T-helper 2 cell (primary cell): ENCODE measurements around the gene SLC22A2.

Experiments used
- DNase-seq, 5 experiments: peaks; one replicate each; pipeline versions ENCODE4 v3.0.0 to v3.0.0-alpha.2; 2012 to 2022

SLC22A2 gene

DNA sequence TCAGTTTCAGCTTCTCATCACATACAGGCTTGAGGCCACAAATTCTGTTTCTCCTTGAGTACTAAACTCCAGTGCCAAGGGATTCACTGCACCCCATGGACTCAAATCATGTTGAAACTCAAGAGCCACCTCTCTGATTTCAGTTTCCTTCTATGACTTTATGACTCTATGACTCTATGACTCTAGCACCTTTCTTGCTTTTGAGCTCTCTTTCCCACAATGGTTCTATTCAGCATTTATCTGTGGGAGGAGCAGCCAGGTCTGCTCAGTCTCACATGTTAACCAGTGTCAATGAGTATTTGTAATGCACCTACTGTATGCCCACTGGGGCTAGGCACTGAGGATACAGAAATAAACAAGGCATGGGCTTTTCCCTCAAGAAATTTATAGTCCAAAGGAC, 14.6 kb upstream of the SLC22A2 start:
- no peak for DNase-seq

- no peak for DNase-seq
Measured at GRCh38 chr6:160272707-160273106, 14.1 kb upstream of the SLC22A2 start.

- no peak for DNase-seq
Measured at GRCh38 chr6:160270347-160270746, 11.7 kb upstream of the SLC22A2 start.

DNA sequence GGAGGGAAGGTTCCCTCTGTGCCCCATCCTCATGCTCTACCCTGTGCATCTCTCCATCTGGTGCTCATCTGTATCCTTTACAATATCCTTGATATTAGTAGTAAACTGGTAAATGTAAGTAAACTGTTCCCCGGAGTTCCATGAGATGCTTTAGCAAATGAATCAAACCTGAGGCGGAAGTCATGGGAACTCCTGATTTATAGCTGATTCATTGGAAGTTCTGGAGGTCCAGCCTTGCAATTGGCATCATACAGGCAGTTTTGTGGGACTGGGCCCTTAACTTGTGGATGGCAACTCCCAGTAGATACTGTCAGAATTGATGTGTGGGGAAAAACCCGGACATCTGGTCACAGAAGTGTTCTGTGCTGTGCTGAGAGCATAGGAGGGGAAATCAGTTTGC, 11.2 kb upstream of the SLC22A2 start:
- no peak for DNase-seq

DNA sequence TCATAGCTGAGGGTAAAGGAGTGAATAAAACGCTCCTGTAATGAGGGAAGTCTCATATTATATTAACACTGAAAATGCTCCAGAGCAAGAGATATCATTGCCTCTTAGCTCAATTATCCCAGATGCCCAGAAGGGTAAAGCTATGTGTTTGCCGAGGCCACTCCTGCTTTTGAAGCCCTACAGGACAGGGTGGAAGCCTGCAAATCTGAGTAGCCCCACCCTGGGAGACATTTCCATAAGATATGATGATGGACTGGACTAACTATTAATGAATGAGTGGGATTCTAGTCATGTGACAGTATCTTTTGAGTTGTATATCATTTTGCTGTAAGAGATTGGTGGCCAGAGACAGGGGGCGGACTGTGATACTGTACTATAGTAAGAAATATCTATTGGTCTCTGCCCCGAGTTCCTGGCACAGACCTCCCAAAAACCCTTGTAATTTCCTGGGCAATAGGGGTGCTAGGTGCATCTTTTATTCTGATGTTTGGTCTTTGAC, 10.5 kb upstream of the SLC22A2 start:
- no peak for DNase-seq

DNA sequence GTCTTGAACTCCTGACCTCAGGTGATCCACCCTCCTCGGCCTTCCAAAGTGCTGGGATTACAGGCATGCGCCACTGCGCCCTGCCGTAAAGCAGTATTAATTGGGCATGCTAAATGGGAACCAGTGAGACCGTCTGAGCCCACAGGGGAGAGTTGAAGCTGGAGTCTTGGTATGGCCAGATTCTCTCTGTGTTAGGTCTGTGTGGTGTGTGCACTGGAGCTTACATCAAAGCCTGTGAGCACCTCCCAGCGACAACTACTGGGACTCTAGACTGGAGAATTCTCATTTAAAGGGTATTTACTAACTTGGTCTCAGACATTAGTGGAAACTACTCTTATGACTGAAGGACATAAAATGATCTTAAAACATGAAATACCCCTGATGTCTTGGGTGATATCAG, 8.5 kb upstream of the SLC22A2 start:
- DNase-seq: no peak

GRCh38 chr6:160265869-160266476, 7.4 kb upstream of the SLC22A2 start:
- DNase-seq: peak in 1 of 5 experiments; percentile 8

DNA sequence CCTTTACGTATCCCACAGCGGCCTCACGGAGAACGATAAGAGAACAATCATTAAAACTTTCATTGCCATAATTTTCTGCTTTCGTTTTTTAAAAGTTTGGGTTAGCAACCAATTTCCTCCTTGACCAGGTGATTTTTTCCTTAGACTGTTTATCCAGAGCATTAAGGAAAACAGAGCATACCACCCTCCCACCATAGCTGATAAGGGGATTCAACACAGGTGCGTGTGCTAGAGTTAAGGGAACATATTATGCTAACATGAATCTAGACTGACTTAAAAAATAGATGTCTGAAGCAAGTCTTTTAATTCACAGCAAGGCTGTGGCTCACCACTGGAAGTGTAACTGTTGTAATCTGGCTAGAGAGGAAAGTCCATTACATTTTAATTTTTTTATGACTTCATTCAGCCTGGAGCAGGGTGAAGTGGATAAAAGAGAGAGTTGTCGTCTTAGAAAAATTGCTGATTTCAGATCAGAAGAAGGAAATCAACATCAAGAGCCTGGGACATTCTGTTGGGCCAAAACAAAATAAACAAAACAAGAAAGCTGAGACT, 5.5 kb upstream of the SLC22A2 start:
- no peak for DNase-seq

DNA sequence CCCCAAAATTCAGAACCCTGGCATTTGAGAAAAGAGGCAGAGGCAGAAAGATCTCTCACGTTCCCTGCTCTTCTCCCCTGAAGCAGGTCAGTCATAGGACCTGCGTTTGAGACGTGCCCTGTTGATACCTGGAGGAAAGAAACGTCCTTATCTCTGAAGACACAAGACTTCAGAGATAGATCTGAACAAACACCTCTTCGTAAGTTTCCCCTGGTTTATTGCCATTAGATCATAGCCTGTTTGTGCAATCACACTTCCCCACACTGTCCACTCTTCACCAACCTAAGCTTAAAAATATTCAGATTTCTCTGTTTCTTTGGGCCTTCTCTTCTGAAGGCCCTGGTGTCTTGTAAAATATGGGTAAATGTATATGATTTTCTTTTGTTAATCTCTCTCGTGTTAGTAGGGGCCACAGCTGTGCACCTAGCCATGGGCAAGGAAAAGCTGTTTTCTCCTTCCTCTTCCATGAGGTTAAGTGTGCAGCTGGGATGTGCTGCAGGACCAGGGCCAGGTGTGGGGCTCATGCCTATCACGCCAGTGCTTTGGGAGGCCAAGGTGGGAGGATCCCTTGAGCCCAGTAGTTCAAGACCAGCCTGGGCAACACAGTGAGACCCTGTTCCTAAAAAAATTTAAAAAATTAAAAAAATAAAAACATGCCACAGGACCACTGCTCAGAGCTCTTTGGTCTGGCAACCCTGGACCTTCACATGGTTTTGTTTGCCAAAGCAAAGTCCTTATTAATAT, 4.7 kb upstream of the SLC22A2 start:
- DNase-seq: no peak

GRCh38 chr6:160261991-160262680, 3.5 kb upstream of the SLC22A2 start:
- DNase-seq: peak in 1 of 5 experiments; percentile 7

- DNase-seq: no peak
Measured at GRCh38 chr6:160260803-160261450, 2.3 kb upstream of the SLC22A2 start.

DNA sequence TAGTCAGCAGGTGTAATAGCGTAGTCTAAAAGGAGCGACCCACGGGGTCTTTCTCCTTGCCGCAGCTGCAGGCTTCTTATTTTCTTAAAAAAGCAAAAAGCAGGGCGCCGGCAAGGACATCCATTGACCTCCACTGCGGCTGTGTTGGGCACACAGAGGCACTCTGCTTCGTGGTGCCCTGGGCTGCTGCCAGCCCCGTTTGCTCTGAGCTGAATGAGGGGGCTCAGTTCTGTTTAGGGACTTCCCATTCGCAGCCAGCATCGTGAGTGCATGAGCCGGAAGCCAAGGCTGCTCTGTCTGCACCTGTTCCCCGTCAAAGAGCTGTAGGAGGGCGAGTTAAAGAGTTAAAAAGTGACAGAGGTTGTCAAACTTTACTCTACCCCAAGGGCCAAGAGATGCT, 1.7 kb upstream of the SLC22A2 start:
- DNase-seq: no peak

- DNase-seq: no peak
Measured at GRCh38 chr6:160259598-160259997, 977 bp upstream of the SLC22A2 start.

DNA sequence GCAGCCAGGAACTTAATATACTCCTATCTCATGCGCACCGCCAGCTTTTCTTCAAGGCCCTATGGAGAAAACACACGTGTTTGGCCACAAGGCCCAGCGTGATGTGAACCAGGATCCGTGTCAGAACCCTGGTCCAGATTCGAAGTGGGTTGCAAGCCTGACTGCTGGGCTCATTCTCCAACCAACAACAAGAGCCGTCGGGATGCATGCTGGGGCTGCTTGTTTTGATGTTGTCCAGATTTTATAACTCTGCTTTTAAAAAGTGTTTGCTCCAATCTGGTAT, 463 bp upstream of the SLC22A2 start:
- DNase-seq: no peak

- no peak for DNase-seq
Measured at GRCh38 chr6:160256445-160256844, 2.2 kb downstream of the SLC22A2 start.

- no peak for DNase-seq
Measured at GRCh38 chr6:160254467-160255312, 3.9 kb downstream of the SLC22A2 start.

DNA sequence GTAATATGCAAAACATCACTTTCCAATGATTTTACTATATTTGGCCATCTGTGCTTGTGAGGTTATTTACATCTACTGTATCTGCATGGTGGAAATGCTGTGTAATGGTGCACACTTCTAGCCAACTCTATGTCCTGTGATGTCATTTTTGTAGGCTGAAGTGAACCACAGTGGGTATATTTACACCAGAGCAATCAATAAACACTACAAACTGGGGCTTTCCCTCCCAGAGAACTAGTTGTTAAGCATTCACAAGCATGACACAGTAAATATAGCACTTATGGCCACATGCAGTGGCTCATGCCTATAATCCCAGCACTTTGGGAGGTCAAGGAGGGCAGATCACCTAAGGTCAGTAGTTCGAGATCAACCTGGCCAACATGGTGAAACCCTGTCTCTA, 4.9 kb downstream of the SLC22A2 start:
- DNase-seq: no peak

GRCh38 chr6:160253292-160253691, 5.3 kb downstream of the SLC22A2 start:
- no peak for DNase-seq

DNA sequence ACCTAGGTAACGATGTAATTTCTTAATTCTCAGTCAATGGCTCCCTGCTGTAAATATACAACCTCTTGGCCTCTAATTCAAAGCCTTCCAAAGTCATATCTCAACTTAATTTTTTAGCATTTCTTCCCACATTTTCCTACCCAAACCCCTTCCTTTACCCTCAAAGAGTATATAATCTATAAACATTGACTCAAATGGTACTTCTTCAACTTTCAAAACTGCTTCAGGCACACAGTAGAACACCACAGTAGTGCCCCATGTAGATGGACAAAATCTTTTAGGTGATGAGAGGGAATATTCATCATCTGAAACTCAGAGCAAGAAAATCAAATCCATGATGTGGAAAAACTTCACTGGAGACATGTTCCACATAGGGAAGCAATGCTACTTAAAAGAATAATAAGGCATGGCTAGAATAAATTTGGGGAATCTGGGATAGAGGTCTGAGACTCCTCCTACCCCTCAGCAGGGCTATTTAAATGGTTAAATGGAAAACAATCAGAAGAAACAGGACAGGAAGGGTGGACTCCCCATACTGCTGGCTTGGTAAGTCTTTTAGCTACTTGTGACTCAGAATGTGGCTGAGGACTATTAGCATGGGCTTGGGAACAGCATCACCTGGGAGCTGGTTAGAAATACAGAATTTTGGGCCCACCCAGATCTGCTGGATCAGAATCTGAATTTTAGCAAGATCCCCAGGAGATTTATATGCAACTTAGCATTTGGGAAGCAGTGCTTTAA, 6.4 kb downstream of the SLC22A2 start:
- no peak for DNase-seq

DNA sequence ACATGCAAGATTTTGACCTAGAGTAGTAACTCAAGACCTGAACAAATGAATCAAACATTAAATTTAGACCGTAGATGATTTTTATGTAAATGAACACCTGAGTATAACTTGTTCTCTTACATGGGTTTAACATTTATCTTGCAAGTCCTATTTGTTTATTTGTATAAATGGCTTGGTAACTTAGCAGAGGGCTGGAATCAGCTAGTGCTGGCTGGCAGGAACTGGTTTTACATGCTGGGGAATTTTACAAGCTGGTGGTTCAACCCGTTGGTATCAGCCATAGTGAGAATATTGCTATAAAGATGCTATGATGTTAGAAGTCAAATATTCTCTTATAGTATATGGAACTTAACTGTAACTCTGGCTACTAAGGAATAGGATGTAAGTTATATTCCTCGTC, 8.9 kb downstream of the SLC22A2 start:
- DNase-seq: no peak

GRCh38 chr6:160248538-160248937, 10.1 kb downstream of the SLC22A2 start:
- DNase-seq: no peak

DNA sequence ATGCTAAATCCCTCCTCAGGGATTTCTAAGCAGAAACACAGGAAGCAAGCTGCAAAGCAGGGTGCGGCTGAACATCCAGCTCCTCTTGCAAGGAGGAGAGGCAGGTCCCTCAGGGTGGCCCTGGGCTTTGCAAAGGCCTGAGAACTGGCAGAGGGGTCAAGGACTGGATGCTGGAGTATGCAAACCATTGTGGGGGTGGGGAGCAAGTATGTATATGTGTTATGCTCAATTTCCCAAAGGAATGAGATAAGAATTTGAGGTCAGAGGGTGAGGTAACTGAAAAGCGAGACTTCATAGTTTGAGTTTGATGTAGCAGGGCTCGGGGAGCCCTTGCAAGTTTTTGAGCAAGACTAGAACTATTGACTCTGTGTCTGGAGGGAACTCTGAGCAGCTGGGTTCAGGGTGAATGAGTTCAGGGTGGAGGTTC, 11.2 kb downstream of the SLC22A2 start:
- no peak for DNase-seq
